GM23338 (cell line): ENCODE results near the gene LETMD1. TPM values are rescaled to one million over a fixed set of nuclear protein-coding genes. Genes with fewer than 3 reads are reported as not detected.

Experiments used
- ATAC-seq: fragments of 200-7000 bp; cut with Tn5 transposase; 3 replicates; pipeline ENCODE4 v1.9.1; 2020
- DNase-seq: peaks from one replicate; pipeline ENCODE4 v3.0.0-alpha.2; 2015; ENCODE audit warnings: low spot score
- H2AFZ ChIP-seq: fragments of 200-600 bp; sonication (generic); 2 replicates; pipeline ENCODE4 v1.8.0; 2016; ENCODE audit warnings: antibody characterized with exemption, mild to moderate bottlenecking, moderate library complexity
- H3F3A ChIP-seq: fragments of 200-600 bp; sonication (generic); replicated peaks from 2 replicates; pipeline ENCODE4 v1.8.0; 2017; ENCODE audit warnings: antibody characterized with exemption, mixed run types, low read depth
- H3K27ac ChIP-seq: fragments of 200-600 bp; sonication (generic); 2 replicates; pipeline ENCODE4 v1.6.1; 2016; ENCODE audit warnings: low read depth
- H3K27me3 ChIP-seq: fragments of 200-600 bp; sonication (generic); 2 replicates; pipeline ENCODE4 v1.8.0; 2016; ENCODE audit warnings: mild to moderate bottlenecking, mixed run types, moderate library complexity; ENCODE audit not compliant: insufficient read depth
- H3K36me3 ChIP-seq: fragments of 200-600 bp; sonication (generic); 2 replicates; pipeline ENCODE4 v1.8.0; 2016; ENCODE audit warnings: mild to moderate bottlenecking; ENCODE audit not compliant: insufficient read depth
- H3K4me1 ChIP-seq: fragments of 200-600 bp; sonication (generic); 2 replicates; pipeline ENCODE4 v1.8.0; 2016; ENCODE audit warnings: mild to moderate bottlenecking, moderate library complexity; ENCODE audit not compliant: insufficient read depth
- H3K4me2 ChIP-seq: fragments of 200-600 bp; sonication (generic); 2 replicates; pipeline ENCODE4 v1.7.1; 2017; ENCODE audit warnings: mixed run types
- H3K4me3 ChIP-seq: fragments of 200-600 bp; sonication (generic); 2 replicates; pipeline ENCODE4 v1.6.1; 2016; ENCODE audit warnings: mixed run types
- H3K79me2 ChIP-seq: fragments of 200-600 bp; sonication (generic); replicated peaks from 2 replicates; pipeline ENCODE4 v1.8.0; 2017; ENCODE audit warnings: mild to moderate bottlenecking; ENCODE audit not compliant: insufficient read depth
- H3K9me2 ChIP-seq: fragments of 200-600 bp; sonication (generic); 2 replicates; pipeline ENCODE4 v1.8.0; 2017; ENCODE audit not compliant: insufficient read depth
- H4K20me1 ChIP-seq: fragments of 200-600 bp; sonication (generic); replicated peaks from 2 replicates; pipeline ENCODE4 v1.8.0; 2017; ENCODE audit warnings: mild to moderate bottlenecking; ENCODE audit not compliant: insufficient read depth
- H3K27ac Mint-ChIP-seq: 2 replicates; pipeline ENCODE4 v1.8.0; 2020; ENCODE audit warnings: inconsistent platforms, mild to moderate bottlenecking, moderate library complexity, mixed read lengths
- H3K27me3 Mint-ChIP-seq: 3 replicates; pipeline ENCODE4 v1.8.0; 2022; ENCODE audit warnings: low read depth, mild to moderate bottlenecking, moderate library complexity, mixed read lengths, inconsistent platforms; ENCODE audit not compliant: insufficient read depth, poor library complexity
- H3K36me3 Mint-ChIP-seq: 3 replicates; pipeline ENCODE4 v1.8.0; 2021; ENCODE audit warnings: low read depth, mild to moderate bottlenecking, inconsistent platforms, moderate library complexity, mixed read lengths
- H3K4me1 Mint-ChIP-seq: 3 replicates; pipeline ENCODE4 v1.8.0; 2020; ENCODE audit warnings: mild to moderate bottlenecking, inconsistent platforms, mixed read lengths
- H3K4me3 Mint-ChIP-seq: 3 replicates; pipeline ENCODE4 v1.8.0; 2021; ENCODE audit warnings: moderate library complexity, mild to moderate bottlenecking, inconsistent platforms, mixed read lengths
- H3K9me3 Mint-ChIP-seq: 3 replicates; pipeline ENCODE4 v1.8.0; 2020; ENCODE audit warnings: moderate library complexity, mild to moderate bottlenecking, inconsistent platforms, mixed read lengths
- CREB1 ChIP-seq: fragments of 250-450 bp; sonication (Bioruptor Pico); IDR thresholded peaks from 2 replicates; pipeline ENCODE4 v1.5.0; 2020; ENCODE audit warnings: low read depth, mild to moderate bottlenecking, moderate library complexity
- EZH2 ChIP-seq: fragments of 200-600 bp; sonication (generic); IDR thresholded peaks from one replicate; pipeline ENCODE4 v1.8.0; 2017; ENCODE audit warnings: antibody characterized with exemption, mild to moderate bottlenecking, low read depth; ENCODE audit not compliant: unreplicated experiment
- EZH2phosphoT487 ChIP-seq: fragments of 200-600 bp; sonication (generic); IDR thresholded peaks from one replicate; pipeline ENCODE4 v1.8.1; 2018; ENCODE audit warnings: antibody characterized with exemption; ENCODE audit not compliant: unreplicated experiment
- JUNB ChIP-seq: IDR thresholded peaks from one replicate; pipeline ENCODE4 v1.6.1; 2016; ENCODE audit warnings: antibody characterized with exemption; ENCODE audit not compliant: unreplicated experiment
- NANOG ChIP-seq: IDR thresholded peaks from 2 replicates; pipeline ENCODE4 v1.6.1; 2016; ENCODE audit warnings: antibody characterized with exemption, borderline replicate concordance
- POLR2AphosphoS5 ChIP-seq: IDR thresholded peaks from 2 replicates; pipeline ENCODE4 v1.6.1; 2016; ENCODE audit warnings: antibody characterized with exemption, low read depth
- REST ChIP-seq: IDR thresholded peaks from one replicate; pipeline ENCODE4 v1.6.1; 2018; ENCODE audit warnings: antibody characterized with exemption; ENCODE audit not compliant: unreplicated experiment
- STAT1 ChIP-seq: IDR thresholded peaks from one replicate; pipeline ENCODE4 v1.6.1; 2016; ENCODE audit warnings: antibody characterized with exemption; ENCODE audit not compliant: unreplicated experiment
- ZNF114 ChIP-seq: fragments of 250-450 bp; sonication (Bioruptor Pico); IDR thresholded peaks from 2 replicates; pipeline ENCODE4 v1.5.0; 2020; ENCODE audit warnings: mild to moderate bottlenecking, moderate library complexity
- ZNF331 ChIP-seq: fragments of 250-450 bp; sonication (Bioruptor Pico); IDR thresholded peaks from 2 replicates; pipeline ENCODE4 v1.5.0; 2020; ENCODE audit warnings: low read depth, mild to moderate bottlenecking, moderate library complexity
- polyA plus RNA-seq: library from polyadenylated mRNA; unstranded; fragments of >200 nt; fragmentation: Nextera tagmentation; extraction: Ambion mirVana; gene quantifications from 2 replicates; pipeline ENCODE4 v1.2.1, GENCODE V29; 2016
- total RNA-seq: library from RNA; depleted of rRNA; stranded (reverse); fragments of >200 nt; shearing (Covaris generic); gene quantifications from 2 replicates; pipeline ENCODE4 v1.2.3, GENCODE V29; 2014
- TF ChIP-seq, protein P1 (sequence below), 2 experiments: fragments of 200-600 bp in 1 of 2; sonication (generic) in 1 of 2; conservative IDR thresholded peaks; 2 replicates each; pipeline versions ENCODE4 v1.5.1 to v1.6.1; 2016 to 2017; ENCODE audit warnings: antibody characterized with exemption in 2 of 2, low read depth in 2 of 2, mild to moderate bottlenecking in 2 of 2, moderate library complexity in 1 of 2
- TF ChIP-seq, protein P2 (sequence below): IDR thresholded peaks from 2 replicates; pipeline ENCODE4 v1.6.1; 2016; ENCODE audit warnings: antibody characterized with exemption

Gene LETMD1
- total and polyA plus RNA-seq, 2 experiments from 2014 or later = 15.7 to 29.9 TPM

GRCh38 chr12:51028813-51029150, 19.3 kb upstream of the LETMD1 start (continued):
- TF ChIP-seq REST (no peak), NANOG (no peak), ZNF331 (CRISPR knock-in tag) (no peak), STAT1 (no peak), CREB1 (CRISPR knock-in tag) (no peak), EZH2phosphoT487 (no peak), JUNB (no peak), ZNF114 (no peak), POLR2AphosphoS5 (no peak)
- TF ChIP-seq, protein P1, sequence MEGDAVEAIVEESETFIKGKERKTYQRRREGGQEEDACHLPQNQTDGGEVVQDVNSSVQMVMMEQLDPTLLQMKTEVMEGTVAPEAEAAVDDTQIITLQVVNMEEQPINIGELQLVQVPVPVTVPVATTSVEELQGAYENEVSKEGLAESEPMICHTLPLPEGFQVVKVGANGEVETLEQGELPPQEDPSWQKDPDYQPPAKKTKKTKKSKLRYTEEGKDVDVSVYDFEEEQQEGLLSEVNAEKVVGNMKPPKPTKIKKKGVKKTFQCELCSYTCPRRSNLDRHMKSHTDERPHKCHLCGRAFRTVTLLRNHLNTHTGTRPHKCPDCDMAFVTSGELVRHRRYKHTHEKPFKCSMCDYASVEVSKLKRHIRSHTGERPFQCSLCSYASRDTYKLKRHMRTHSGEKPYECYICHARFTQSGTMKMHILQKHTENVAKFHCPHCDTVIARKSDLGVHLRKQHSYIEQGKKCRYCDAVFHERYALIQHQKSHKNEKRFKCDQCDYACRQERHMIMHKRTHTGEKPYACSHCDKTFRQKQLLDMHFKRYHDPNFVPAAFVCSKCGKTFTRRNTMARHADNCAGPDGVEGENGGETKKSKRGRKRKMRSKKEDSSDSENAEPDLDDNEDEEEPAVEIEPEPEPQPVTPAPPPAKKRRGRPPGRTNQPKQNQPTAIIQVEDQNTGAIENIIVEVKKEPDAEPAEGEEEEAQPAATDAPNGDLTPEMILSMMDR (conservative IDR thresholded peaks at IDR 0.05; ENCODE audit: low read depth in 2 of 2) = no peak
- TF ChIP-seq, protein P2, sequence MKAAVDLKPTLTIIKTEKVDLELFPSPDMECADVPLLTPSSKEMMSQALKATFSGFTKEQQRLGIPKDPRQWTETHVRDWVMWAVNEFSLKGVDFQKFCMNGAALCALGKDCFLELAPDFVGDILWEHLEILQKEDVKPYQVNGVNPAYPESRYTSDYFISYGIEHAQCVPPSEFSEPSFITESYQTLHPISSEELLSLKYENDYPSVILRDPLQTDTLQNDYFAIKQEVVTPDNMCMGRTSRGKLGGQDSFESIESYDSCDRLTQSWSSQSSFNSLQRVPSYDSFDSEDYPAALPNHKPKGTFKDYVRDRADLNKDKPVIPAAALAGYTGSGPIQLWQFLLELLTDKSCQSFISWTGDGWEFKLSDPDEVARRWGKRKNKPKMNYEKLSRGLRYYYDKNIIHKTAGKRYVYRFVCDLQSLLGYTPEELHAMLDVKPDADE = no peak

- H3K4me1 Mint-ChIP-seq = peaks cover 8% of the 10 kb centered on the region
- H4K20me1 ChIP-seq = no peaks in the 10 kb centered on the region
- H3K9me3 Mint-ChIP-seq = no peaks in the 10 kb centered on the region
- H3F3A ChIP-seq = no peaks in the 10 kb centered on the region
- no peak overlapping the region for H3K27ac Mint-ChIP-seq
- no peak overlapping the region for H3K4me3 ChIP-seq
- no peaks in the 10 kb centered on the region for H3K36me3 ChIP-seq
- no peak overlapping the region for H3K4me3 Mint-ChIP-seq
- no peaks in the 10 kb centered on the region for H3K9me2 ChIP-seq
- H3K27ac ChIP-seq = no peak overlapping the region
- ATAC-seq (no peak), DNase-seq (no peak)
- peak overlapping the region; percentile 47 for H2AFZ ChIP-seq
- H3K4me1 ChIP-seq = peaks cover 11% of the 10 kb centered on the region; the same call in 1 of the 2 replicates
- no peak overlapping the region for H3K4me2 ChIP-seq
- no peaks in the 10 kb centered on the region for H3K27me3 Mint-ChIP-seq
- no peaks in the 10 kb centered on the region for H3K27me3 ChIP-seq
- H3K79me2 ChIP-seq = no peaks in the 10 kb centered on the region
- no peaks in the 10 kb centered on the region for H3K36me3 Mint-ChIP-seq
- TF ChIP-seq NANOG = no peak
- no peak for TF ChIP-seq EZH2
- TF ChIP-seq ZNF331 (CRISPR knock-in tag) = no peak
- TF ChIP-seq, protein P2 = no peak
- TF ChIP-seq ZNF114 = no peak
- no peak for TF ChIP-seq JUNB
- TF ChIP-seq CREB1 (CRISPR knock-in tag) = no peak
- no peak for TF ChIP-seq EZH2phosphoT487
Measured at GRCh38 chr12:51033048-51033447, 15.1 kb upstream of the LETMD1 start.
